ENCODE data around the gene TMEM183A. TPM values are rescaled to one million over a fixed set of nuclear protein-coding genes. Genes with fewer than 3 reads are reported as not detected.

The TMEM183A gene
- total and polyA plus RNA-seq, 9 of the 15 experiments (the other 6 are each of a cell fraction or from before 2014, with no cell fraction given): 23.4 to 190 (median 124) TPM

- no peak for TF ChIP-seq ZNF518B (CRISPR knock-in tag; IDR thresholded peaks at IDR 0.05)
- peak; percentile 4; the same call in 1 of the 2 replicates for TF ChIP-seq ZNF24 (IDR thresholded peaks at IDR 0.05)
- no peak for TF ChIP-seq ZNF699 (CRISPR knock-in tag; IDR thresholded peaks at IDR 0.05; ENCODE audit: insufficient replicate concordance)
- TF ChIP-seq KDM1A (IDR thresholded peaks at IDR 0.05): no peak
- no peak for TF ChIP-seq MCM3 (IDR thresholded peaks at IDR 0.05)
- TF ChIP-seq LARP7 (IDR thresholded peaks at IDR 0.05): no peak
- TF ChIP-seq MYBL2 (IDR thresholded peaks at IDR 0.05; ENCODE audit: low read depth): no peak
- 0 out of 2 replicates have a peak, but pooled peaks have one; percentile 54 for TF ChIP-seq MYBL2 (CRISPR knock-in tag; IDR thresholded peaks at IDR 0.05; ENCODE audit: borderline replicate concordance)
- TF ChIP-seq CTCF (IDR thresholded peaks at IDR 0.05 in 2 of 3, conservative IDR thresholded peaks at IDR 0.05 in 1 of 3; ENCODE audit: insufficient read depth in 2 of 3, low read depth in 1 of 3, low read length in 3 of 3): peak; percentile 56 to 71 (median 64)
Measured at GRCh38 chr1:203039609-203040512, 32.7 kb downstream of the TMEM183A start (continued).
